Stomach smooth muscle (tissue), 2 donors: ENCODE data around the gene TSPAN10.

Experiments used
- H3K27ac ChIP-seq: one replicate; pipeline ENCODE4 v1.7.0; 2013; ENCODE audit warnings: mild to moderate bottlenecking, low read length, inconsistent platforms
- H3K27me3 ChIP-seq, 2 donors: one replicate each; pipeline ENCODE4 v1.7.0; 2013; ENCODE audit warnings: low read length in 2 of 2; ENCODE audit not compliant: insufficient read depth in 2 of 2, control insufficient read depth in 1 of 2
- H3K36me3 ChIP-seq, 2 donors: one replicate each; pipeline ENCODE4 v1.7.0; 2013; ENCODE audit warnings: low read length in 2 of 2; ENCODE audit not compliant: control insufficient read depth in 2 of 2, insufficient read depth in 2 of 2
- H3K4me1 ChIP-seq: one replicate; pipeline ENCODE4 v1.7.0; 2013; ENCODE audit warnings: low read length; ENCODE audit not compliant: control insufficient read depth, insufficient read depth
- H3K4me3 ChIP-seq, 2 donors: one replicate each; pipeline ENCODE4 v1.7.0; 2013; ENCODE audit warnings: low read length in 2 of 2
- H3K9ac ChIP-seq, 2 donors: one replicate each; pipeline ENCODE4 v1.7.0; 2013; ENCODE audit warnings: low read length in 2 of 2, mild to moderate bottlenecking in 1 of 2
- H3K9me3 ChIP-seq, 2 donors: one replicate each; pipeline ENCODE4 v1.7.0; 2013; ENCODE audit warnings: low read length in 2 of 2; ENCODE audit not compliant: control insufficient read depth in 2 of 2
- donor health status: healthy.
- donor health status: Pancreatic carcinoma.

Gene TSPAN10

GRCh38 chr17:81648707-81649085 is 11.7 kb downstream of the TSPAN10 start:
- no peaks in the 10 kb centered on the region for H3K9me3 ChIP-seq
- H3K4me3 ChIP-seq, result no peak overlapping the region
- peaks cover 25 to 36% of the 10 kb centered on the region in 2 donors for H3K27me3 ChIP-seq
- no peak overlapping the region for H3K27ac ChIP-seq
- H3K36me3 ChIP-seq, result peaks cover 0 to 3% of the 10 kb centered on the region in 2 donors
- H3K9ac ChIP-seq, result no peak overlapping the region
- no peaks in the 10 kb centered on the region for H3K4me1 ChIP-seq

GRCh38 chr17:81650951-81651350 is 14.0 kb downstream of the TSPAN10 start:
- Histone ChIP-seq H3K4me3 (no peak overlapping the region), H3K27me3 (peaks cover 27 to 36% of the 10 kb centered on the region in 2 donors), H3K9ac (no peak overlapping the region), H3K36me3 (no peaks in the 10 kb centered on the region), H3K27ac (no peak overlapping the region), H3K4me1 (no peaks in the 10 kb centered on the region), H3K9me3 (no peaks in the 10 kb centered on the region)

GRCh38 chr17:81651692-81652091 is 14.7 kb downstream of the TSPAN10 start:
- Histone ChIP-seq H3K9me3 (no peaks in the 10 kb centered on the region), H3K27ac (no peak overlapping the region), H3K4me3 (no peak overlapping the region), H3K9ac (no peak overlapping the region), H3K27me3 (peaks cover 26 to 36% of the 10 kb centered on the region in 2 donors), H3K36me3 (no peaks in the 10 kb centered on the region), H3K4me1 (no peaks in the 10 kb centered on the region)

GRCh38 chr17:81652906-81653771 is 16.1 kb downstream of the TSPAN10 start:
- Histone ChIP-seq H3K36me3 (no peaks in the 10 kb centered on the region), H3K4me3 (no peak overlapping the region), H3K4me1 (no peaks in the 10 kb centered on the region), H3K9me3 (no peaks in the 10 kb centered on the region), H3K9ac (no peak overlapping the region), H3K27me3 (peaks cover 18 to 23% of the 10 kb centered on the region in 2 donors), H3K27ac (no peak overlapping the region)

GRCh38 chr17:81655378-81656117 is 18.6 kb downstream of the TSPAN10 start:
- Histone ChIP-seq H3K9me3 (no peaks in the 10 kb centered on the region), H3K4me1 (no peaks in the 10 kb centered on the region), H3K27ac (no peak overlapping the region), H3K9ac (no peak overlapping the region), H3K27me3 (peaks cover 8 to 11% of the 10 kb centered on the region in 2 donors), H3K4me3 (no peak overlapping the region), H3K36me3 (no peaks in the 10 kb centered on the region)

- no peak within 1 kb of the TSS for H3K27ac ChIP-seq
These were observed 19.2 kb downstream of the TSPAN10 start, which contains the start of gene PDE6G for GRCh38 chr17:81656118-81656743. Gene PDE6G, minus strand, starts transcription at chr17:81656542. Its CDS starts 3,237 bp downstream, at chr17:81653305.

GRCh38 chr17:81656835-81657234 is 19.8 kb downstream of the TSPAN10 start:
- H3K27me3 ChIP-seq, result peaks cover 5% of the 10 kb centered on the region in 2 donors
- H3K4me3 ChIP-seq, result no peak overlapping the region
- H3K9ac ChIP-seq, result no peak overlapping the region
- H3K36me3 ChIP-seq, result no peaks in the 10 kb centered on the region
- H3K9me3 ChIP-seq, result no peaks in the 10 kb centered on the region
- H3K27ac ChIP-seq, result no peak overlapping the region
- H3K4me1 ChIP-seq, result no peaks in the 10 kb centered on the region

More at GRCh38 chr17:81656118-81656743, 19.2 kb downstream of the TSPAN10 start, which contains the start of gene PDE6G:
- no peaks in the 10 kb centered on the region for H3K4me1 ChIP-seq
- H3K36me3 ChIP-seq, result no peaks in the 10 kb centered on the region
- H3K9ac ChIP-seq, result no peak within 1 kb of the TSS
- H3K27me3 ChIP-seq, result peaks cover 6 to 7% of the 10 kb centered on the region in 2 donors
- no peak within 1 kb of the TSS for H3K4me3 ChIP-seq
- no peaks in the 10 kb centered on the region for H3K9me3 ChIP-seq

- no peak overlapping the region for H3K9ac ChIP-seq
- H3K27ac ChIP-seq, result no peak overlapping the region
- no peak overlapping the region for H3K4me3 ChIP-seq
These were observed 22.0 kb downstream of the TSPAN10 start for GRCh38 chr17:81659038-81659437.

GRCh38 chr17:81660441-81660840 is 23.4 kb downstream of the TSPAN10 start:
- H3K9me3 ChIP-seq, result no peaks in the 10 kb centered on the region
- H3K4me1 ChIP-seq, result peaks cover 3% of the 10 kb centered on the region
- H3K27ac ChIP-seq, result no peak overlapping the region
- H3K4me3 ChIP-seq, result no peak overlapping the region
- no peak overlapping the region for H3K9ac ChIP-seq
- H3K36me3 ChIP-seq, result peaks cover 0 to 3% of the 10 kb centered on the region in 2 donors
- peaks cover 0 to 2% of the 10 kb centered on the region in 2 donors for H3K27me3 ChIP-seq

More at GRCh38 chr17:81659038-81659437, 22.0 kb downstream of the TSPAN10 start:
- no peaks in the 10 kb centered on the region for H3K36me3 ChIP-seq
- no peaks in the 10 kb centered on the region for H3K4me1 ChIP-seq
- H3K9me3 ChIP-seq, result no peaks in the 10 kb centered on the region
- H3K27me3 ChIP-seq, result peaks cover 0 to 3% of the 10 kb centered on the region in 2 donors

- no peak overlapping the region for H3K4me3 ChIP-seq
- H3K9me3 ChIP-seq, result no peaks in the 10 kb centered on the region
- no peak overlapping the region for H3K9ac ChIP-seq
- H3K4me1 ChIP-seq, result peaks cover 16% of the 10 kb centered on the region
- no peaks in the 10 kb centered on the region for H3K27me3 ChIP-seq
- peaks cover 0 to 3% of the 10 kb centered on the region in 2 donors for H3K36me3 ChIP-seq
- no peak overlapping the region for H3K27ac ChIP-seq
These were observed 25.0 kb downstream of the TSPAN10 start for GRCh38 chr17:81662002-81662401.
